ENCODE data around the gene POM121L12.

GRCh38 chr7:52992001-52992400 is 43.4 kb upstream of the POM121L12 start:
- no peak for TF ChIP-seq CTCF (conservative IDR thresholded peaks at IDR 0.05; ENCODE audit: low read length)
- TF ChIP-seq EZH2phosphoT487 (IDR thresholded peaks at IDR 0.05; ENCODE audit: borderline replicate concordance, low read depth, low read length): no peak
